ENCODE measurements around the gene LKAAEAR1.
A peak's percentile ranks its signal among the peaks of the same experiment; 100 is the strongest.
"Not testable (repeated sequence)": the region's sequence is repeated elsewhere in the genome, so short reads cannot be mapped to it uniquely, and the experiment has no call there.

LKAAEAR1 gene

GRCh38 chr20:64096535-64096934, 12.3 kb upstream of the LKAAEAR1 start:
- DNase-seq: no peak

- no peak for DNase-seq
Measured at GRCh38 chr20:64095927-64096326, 11.7 kb upstream of the LKAAEAR1 start.

DNA sequence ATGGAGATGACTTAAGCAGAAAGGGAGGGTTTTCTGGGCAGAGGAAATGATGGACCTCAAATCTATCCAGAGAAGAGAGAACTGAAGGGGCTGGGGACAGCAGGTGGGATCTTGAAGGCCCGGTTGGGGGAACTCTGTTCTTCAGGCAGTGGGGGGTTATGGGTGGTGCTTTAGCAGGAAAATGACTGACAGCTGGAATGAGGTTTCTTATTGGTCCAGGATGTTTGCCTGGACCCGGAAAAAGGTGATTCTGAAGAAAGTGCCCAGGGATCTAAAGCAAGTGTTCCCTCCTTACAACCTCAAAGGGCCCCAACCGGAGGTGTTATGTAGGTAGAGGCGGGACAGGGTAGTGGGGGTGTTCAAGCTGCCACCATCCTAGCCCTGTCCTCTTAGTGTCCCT, 11.3 kb upstream of the LKAAEAR1 start:
- no peak for DNase-seq

DNA sequence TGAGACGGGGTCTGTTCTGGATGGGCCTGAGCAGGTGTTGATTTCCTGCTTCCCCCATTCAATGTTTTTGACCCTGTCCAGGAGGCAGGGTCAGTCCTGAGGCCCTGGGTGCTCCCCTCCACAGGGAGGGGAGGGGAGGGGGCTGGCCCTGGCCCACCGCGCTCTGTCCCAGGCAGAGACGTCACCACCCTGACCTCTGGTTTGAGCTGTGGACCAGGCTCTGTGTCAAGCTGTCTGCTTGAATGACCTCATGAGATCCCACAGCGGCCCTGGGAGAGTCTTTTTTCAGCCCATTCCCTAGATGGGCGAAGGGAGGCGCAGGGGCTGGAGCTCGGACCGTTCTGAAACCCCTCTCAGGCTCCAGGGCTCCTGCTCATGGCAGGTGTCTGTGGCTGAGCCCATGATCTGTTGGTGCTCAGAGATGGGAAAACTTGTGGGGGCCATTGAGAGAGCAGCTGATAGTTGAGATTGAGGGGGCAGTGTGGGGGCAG, 8.9 kb upstream of the LKAAEAR1 start:
- DNase-seq: no peak

DNA sequence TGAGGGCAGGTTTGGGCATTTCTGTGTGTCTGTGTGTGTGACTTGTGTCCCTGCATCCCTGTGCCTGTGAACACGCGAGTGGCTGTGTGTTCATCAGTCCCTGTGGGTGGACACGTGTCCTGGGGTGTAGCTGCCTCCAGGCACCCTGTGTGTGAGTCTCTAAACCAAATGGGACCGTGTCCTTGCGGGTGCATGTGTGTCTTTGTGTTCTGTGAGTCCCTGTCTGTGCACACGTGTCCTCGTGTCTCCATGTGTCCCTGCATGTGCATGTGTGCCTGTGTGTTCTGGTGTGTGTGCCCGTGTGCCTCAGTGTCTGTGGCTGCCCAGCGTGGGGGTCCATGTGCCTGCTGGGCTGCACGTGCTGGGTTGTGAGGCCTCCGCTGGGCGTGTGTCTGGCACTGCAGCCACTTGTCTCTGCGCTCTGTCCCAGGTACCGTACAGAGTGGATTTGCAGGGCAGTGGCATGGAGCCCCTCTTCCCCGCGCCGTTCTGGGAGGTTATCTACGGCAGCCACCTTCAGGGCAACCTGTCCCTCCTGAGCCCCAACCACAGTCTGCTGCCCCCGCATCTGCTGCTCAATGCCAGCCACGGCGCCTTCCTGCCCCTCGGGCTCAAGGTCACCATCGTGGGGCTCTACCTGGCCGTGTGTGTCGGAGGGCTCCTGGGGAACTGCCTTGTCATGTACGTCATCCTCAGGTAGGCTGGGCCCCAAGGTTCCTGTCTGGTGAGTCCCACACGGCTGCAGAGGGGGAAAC, 8.2 kb upstream of the LKAAEAR1 start:
- no peak for DNase-seq

- DNase-seq: no peak
Measured at GRCh38 chr20:64091770-64092169, 7.6 kb upstream of the LKAAEAR1 start.

- DNase-seq: no peak
Measured at GRCh38 chr20:64091340-64091739, 7.1 kb upstream of the LKAAEAR1 start.

DNA sequence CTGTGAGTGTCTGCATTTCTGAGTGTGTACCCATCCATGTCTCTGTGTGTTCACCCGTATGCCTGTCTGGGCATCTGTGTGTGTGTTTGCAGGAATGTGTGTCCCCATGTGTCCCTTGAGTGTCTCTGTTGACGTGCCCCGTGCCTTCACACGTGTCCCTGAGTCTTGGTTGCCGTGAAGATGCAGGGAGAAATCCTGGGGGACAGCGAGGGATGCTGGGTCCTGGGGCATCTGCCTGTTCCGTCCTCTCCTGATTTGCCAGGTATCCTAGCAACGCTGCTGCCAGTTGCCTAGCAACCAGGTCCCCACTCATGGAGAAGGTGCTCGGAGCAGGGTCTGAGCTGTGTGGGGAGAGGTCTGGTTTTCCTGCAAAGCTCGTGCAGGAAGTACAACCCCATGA, 6.0 kb upstream of the LKAAEAR1 start:
- no peak for DNase-seq

DNA sequence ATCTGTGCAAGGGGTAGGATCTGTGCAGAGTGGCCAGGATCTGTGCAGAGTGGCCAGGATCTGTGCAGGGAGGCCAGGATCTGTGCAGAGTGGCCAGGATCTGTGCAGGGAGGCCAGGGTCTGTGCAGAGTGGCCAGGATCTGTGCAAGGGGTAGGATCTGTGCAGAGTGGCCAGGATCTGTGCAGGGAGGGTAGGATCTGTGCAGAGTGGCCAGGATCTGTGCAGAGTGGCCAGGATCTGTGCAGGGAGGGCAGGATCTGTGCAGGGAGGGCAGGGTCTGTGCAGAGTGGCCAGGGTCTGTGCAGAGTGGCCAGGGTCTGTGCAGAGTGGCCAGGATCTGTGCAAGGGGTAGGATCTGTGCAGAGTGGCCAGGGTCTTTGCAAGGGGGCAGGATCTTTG, 4.4 kb upstream of the LKAAEAR1 start:
- DNase-seq: not testable (repeated sequence)

DNA sequence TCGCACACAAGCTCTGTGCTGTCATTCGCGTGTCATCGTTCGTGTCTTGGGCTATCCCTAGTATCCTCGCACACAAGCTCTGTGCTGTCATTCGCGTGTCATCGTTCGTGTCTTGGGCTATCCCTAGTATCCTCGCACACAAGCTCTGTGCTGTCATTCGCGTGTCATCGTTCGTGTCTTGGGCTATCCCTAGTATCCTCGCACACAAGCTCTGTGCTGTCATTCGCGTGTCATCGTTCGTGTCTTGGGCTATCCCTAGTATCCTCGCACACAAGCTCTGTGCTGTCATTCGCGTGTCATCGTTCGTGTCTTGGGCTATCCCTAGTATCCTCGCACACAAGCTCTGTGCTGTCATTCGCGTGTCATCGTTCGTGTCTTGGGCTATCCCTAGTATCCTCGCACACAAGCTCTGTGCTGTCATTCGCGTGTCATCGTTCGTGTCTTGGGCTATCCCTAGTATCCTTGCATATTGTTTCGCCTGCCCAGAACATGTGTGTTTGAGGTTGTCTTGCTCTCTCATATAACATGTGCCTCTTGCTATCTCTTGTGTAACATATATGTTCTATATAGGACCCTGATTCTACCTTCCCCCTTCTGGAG, 3.1 kb upstream of the LKAAEAR1 start:
- DNase-seq: not testable (repeated sequence)

DNA sequence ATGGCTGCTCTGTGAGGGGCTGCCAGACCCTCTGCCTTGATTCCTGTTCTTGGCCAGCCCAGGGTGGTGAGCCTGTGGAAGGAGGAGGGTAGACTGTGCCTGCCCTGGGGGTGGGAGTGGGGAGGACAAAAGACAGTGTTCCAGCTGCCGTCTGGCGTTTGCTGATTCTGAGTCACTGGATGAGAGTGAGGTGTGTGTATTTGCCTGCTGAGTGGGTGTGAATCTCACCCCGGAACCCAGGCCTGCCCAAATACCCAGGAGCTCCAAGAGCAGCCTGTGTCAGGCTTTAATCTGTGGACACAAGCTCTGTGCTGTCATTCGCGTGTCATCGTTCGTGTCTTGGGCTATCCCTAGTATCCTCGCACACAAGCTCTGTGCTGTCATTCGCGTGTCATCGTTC, 2.6 kb upstream of the LKAAEAR1 start:
- DNase-seq: no peak

GRCh38 chr20:64084685-64085152, 521 bp upstream of the LKAAEAR1 start:
- DNase-seq: peak in 1 of 2 donors; percentile 40

DNA sequence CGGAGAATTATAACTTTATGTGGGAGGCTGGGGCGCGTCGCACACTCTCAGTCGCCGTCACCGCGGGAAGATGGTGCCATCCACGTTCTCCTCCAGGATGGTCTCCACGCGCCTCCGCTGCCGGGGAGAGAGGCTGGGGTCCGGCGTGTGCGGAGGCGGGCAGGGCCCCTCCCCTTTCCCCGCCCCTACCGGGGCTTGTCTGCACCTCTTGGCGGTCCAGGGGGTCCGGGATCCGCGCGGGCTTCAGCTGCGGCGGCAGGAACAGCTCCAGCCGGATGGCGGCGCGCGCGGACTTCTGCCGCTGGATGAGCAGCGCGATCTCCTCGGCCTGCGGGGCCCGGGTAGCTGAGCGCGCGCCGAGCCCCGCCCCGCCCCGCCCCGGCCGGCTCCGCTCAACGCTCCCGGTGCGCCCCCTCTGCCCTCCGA, 807 bp downstream of the LKAAEAR1 start:
- DNase-seq: peak; percentile 72 to 76

GRCh38 chr20:64082820-64083377, 1.3 kb downstream of the LKAAEAR1 start:
- DNase-seq: no peak

- no peak for DNase-seq
Measured at GRCh38 chr20:64082126-64082731, 2.0 kb downstream of the LKAAEAR1 start.

DNA sequence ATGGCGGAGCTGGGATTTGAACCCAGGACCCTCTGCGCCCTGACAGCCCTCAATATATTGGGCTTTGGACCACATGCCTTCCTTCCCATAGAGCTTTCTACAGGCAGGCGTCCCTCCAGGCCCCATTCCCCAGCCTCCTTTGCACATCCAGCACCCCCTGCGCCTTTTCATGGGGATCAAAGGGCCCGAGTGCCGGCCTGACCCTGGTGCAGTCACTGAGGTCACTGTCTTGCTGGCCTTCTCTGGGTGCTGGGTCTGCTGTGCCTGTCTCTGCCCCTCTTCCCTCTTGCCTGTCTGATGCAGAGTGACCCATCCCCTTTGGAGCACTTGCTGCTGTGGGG, 2.6 kb downstream of the LKAAEAR1 start:
- DNase-seq: no peak

- no peak for DNase-seq
Measured at GRCh38 chr20:64080813-64081623, 3.2 kb downstream of the LKAAEAR1 start.

DNA sequence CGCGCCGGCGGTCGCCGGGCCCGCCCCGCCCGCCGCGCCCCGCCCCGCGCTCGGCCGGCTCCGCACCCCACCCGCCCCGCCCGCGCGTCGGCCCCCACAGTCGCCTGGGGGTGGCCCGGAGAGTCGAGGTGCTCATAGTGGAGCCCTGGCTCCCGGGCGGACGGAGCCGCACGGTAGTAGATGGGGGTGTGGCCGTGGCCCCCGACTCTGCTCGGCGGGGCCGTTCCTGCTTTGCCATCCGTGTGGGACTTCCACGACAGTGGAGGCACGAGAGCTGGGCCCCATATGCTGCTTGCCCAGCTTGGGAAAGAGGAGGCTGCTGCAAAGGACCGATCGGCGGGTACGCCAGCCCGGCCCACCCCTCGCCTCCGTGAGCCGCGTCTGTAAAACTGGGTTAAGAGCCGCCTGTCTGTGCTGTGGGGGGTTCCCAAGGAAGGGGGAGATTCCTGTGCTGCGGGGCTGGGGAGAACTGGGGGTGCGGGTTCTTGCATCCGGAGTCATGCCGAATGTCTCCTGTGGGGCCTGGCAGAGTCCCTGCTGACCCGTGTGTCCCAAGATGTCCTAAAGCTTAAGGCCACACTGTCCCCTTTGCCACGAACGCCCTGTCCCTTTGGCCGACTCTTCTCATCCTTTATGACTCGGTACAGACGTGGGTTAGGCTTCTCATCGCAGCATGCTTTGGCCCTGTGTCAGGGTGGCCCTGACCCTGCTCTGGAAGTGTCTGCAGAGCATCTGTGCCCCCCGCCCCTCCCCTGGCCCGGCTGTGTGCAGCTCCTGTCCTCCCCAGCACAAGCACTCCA, 4.0 kb downstream of the LKAAEAR1 start, which contains the start of gene OPRL1:
Gene OPRL1, plus strand, starts transcription at position 70 of the 800 bp plus-strand sequence. CDS start 12,639 bp downstream, outside the sequence.
- DNase-seq: peak; percentile 47 to 58

- DNase-seq: peak; percentile 79 to 87
Measured at GRCh38 chr20:64079273-64080012, 4.8 kb downstream of the LKAAEAR1 start, which contains the start of gene RGS19. Gene RGS19, minus strand, starts transcription at chr20:64079518. Its CDS starts 2,632 bp downstream, at chr20:64076886.

GRCh38 chr20:64078934-64079272, 5.3 kb downstream of the LKAAEAR1 start:
- DNase-seq: no peak
